HCT116 (cell line): ENCODE results near the gene ACOX3. TPM values are rescaled to one million over a fixed set of nuclear protein-coding genes. Genes with fewer than 3 reads are reported as not detected.

ENCODE experiments used
- ATAC-seq: fragments of 200-7000 bp; cut with Tn5 transposase; 2 replicates; pipeline ENCODE4 v1.9.1; 2020; ENCODE audit warnings: mild to moderate bottlenecking, moderate library complexity
- BruUV-seq: library from RNA; stranded (reverse); fragments of 400-500 nt; replicated peaks from 2 replicates; lab custom pipeline; 2021; lab: Mats Ljungman, UMichigan
- CTCF ChIA-PET: fragments of 300-600 bp; sonication (Branson Sonifier 250); formaldehyde crosslinking; loops from one replicate; lab custom pipeline; 2021; ENCODE audit warnings: antibody characterized with exemption; lab: Charles Lee
- POLR2A ChIA-PET: fragments of 300-600, 350-600 bp; sonication (Branson Sonifier 250); formaldehyde crosslinking; loops from one replicate; lab custom pipeline; 2021; ENCODE audit warnings: antibody characterized with exemption; lab: Charles Lee
- RAD21 ChIA-PET, 2 experiments: fragments of 300-600 bp; sonication (Branson Sonifier 250); formaldehyde crosslinking; loops; one replicate each; lab custom pipeline; 2023; ENCODE audit warnings: low total read pairs in 2 of 2; ENCODE audit not compliant: uncharacterized antibody in 2 of 2, unreplicated experiment in 2 of 2, low non-redundant PET in 1 of 2; lab: Charles Lee
- DNase-seq: peaks from one replicate; pipeline ENCODE4 v3.0.0-alpha.2; 2010; ENCODE audit warnings: low read depth, low spot score
- H2AFZ ChIP-seq: fragments of 200-600 bp; shearing (Covaris generic), sonication (generic); 2 replicates; pipeline ENCODE4 v1.6.1; 2017; ENCODE audit warnings: low read depth, mixed run types, mixed read lengths, antibody characterized with exemption, low read length; ENCODE audit not compliant: poor library complexity, severe bottlenecking
- H3K27ac ChIP-seq: 2 replicates; pipeline ENCODE4 v1.5.1; 2012; ENCODE audit warnings: low read depth, low read length
- H3K27me3 ChIP-seq: fragments of 200-600 bp; sonication (generic); 2 replicates; pipeline ENCODE4 v1.6.1; 2016; ENCODE audit warnings: mixed run types, low read length, mixed read lengths; ENCODE audit not compliant: insufficient read depth
- H3K36me3 ChIP-seq, 2 experiments: fragments of 200-500 bp in 1 of 2; fragments of 200-600 bp in 1 of 2; sonication (Bioruptor generic) in 1 of 2; sonication (generic) in 1 of 2; 2 replicates each; pipeline versions ENCODE4 v1.5.1 to v1.6.1; 2014 to 2016; ENCODE audit warnings: low read length in 2 of 2, inconsistent platforms in 1 of 2, mixed read lengths in 1 of 2, mixed run types in 1 of 2; ENCODE audit not compliant: insufficient read depth in 2 of 2, control insufficient read depth in 1 of 2
- H3K4me1 ChIP-seq, 2 experiments: fragments of 200-600 bp in 1 of 2; sonication (generic) in 1 of 2; 2 replicates each; pipeline versions ENCODE4 v1.5.1 to v1.6.1; 2012 to 2017; ENCODE audit warnings: low read length in 2 of 2, inconsistent platforms in 1 of 2, mild to moderate bottlenecking in 1 of 2, mixed read lengths in 1 of 2, mixed run types in 1 of 2, moderate library complexity in 1 of 2; ENCODE audit not compliant: insufficient read depth in 2 of 2, control insufficient read depth in 1 of 2
- H3K4me2 ChIP-seq: fragments of 200-600 bp; sonication (generic); 2 replicates; pipeline ENCODE4 v1.6.1; 2017; ENCODE audit warnings: mixed run types, low read length, mixed read lengths
- H3K4me3 ChIP-seq, 2 experiments: fragments of 200-600 bp in 1 of 2; sonication (generic) in 1 of 2; replicated peaks in 1 of 2; 2 replicates each; pipeline ENCODE4 v1.5.1; 2011 to 2016; ENCODE audit warnings: low read length in 2 of 2, control low read depth in 1 of 2, low read depth in 1 of 2, mild to moderate bottlenecking in 1 of 2, mixed read lengths in 1 of 2, mixed run types in 1 of 2
- H3K79me2 ChIP-seq: fragments of 200-600 bp; sonication (generic); 2 replicates; pipeline ENCODE4 v1.6.1; 2017; ENCODE audit warnings: mild to moderate bottlenecking, mixed run types, low read length, moderate library complexity, mixed read lengths; ENCODE audit not compliant: insufficient read depth
- H3K9ac ChIP-seq: fragments of 200-600 bp; sonication (generic); 2 replicates; pipeline ENCODE4 v1.6.1; 2016; ENCODE audit warnings: low read length, mixed read lengths
- H3K9me2 ChIP-seq: fragments of 200-600 bp; sonication (generic), shearing (Covaris generic); 2 replicates; pipeline ENCODE4 v1.6.1; 2017; ENCODE audit warnings: mixed run types, mild to moderate bottlenecking, moderate library complexity; ENCODE audit not compliant: insufficient read depth
- H3K9me3 ChIP-seq, 2 experiments: fragments of 200-500 bp in 1 of 2; fragments of 200-600 bp in 1 of 2; sonication (Bioruptor generic) in 1 of 2; sonication (generic) in 1 of 2; 2 replicates each; pipeline ENCODE4 v1.6.1; 2014 to 2017; ENCODE audit warnings: low read length in 2 of 2, mixed read lengths in 2 of 2, inconsistent platforms in 1 of 2, low read depth in 1 of 2, mild to moderate bottlenecking in 1 of 2, mixed run types in 1 of 2, moderate library complexity in 1 of 2; ENCODE audit not compliant: control insufficient read depth in 1 of 2, insufficient read depth in 1 of 2
- H4K20me1 ChIP-seq: fragments of 200-600 bp; sonication (generic), shearing (Covaris generic); 2 replicates; pipeline ENCODE4 v1.6.1; 2017; ENCODE audit warnings: mixed run types, mild to moderate bottlenecking, moderate library complexity; ENCODE audit not compliant: insufficient read depth
- ATF3 ChIP-seq: IDR thresholded peaks from 2 replicates; pipeline ENCODE4 v1.6.1; 2012
- CBX3 ChIP-seq: IDR thresholded peaks from 2 replicates; pipeline ENCODE4 v1.6.1; 2012; ENCODE audit warnings: low read depth
- CEBPB ChIP-seq: IDR thresholded peaks from 2 replicates; pipeline ENCODE4 v1.6.1; 2012; ENCODE audit warnings: low read depth
- EGR1 ChIP-seq: IDR thresholded peaks from 2 replicates; pipeline ENCODE4 v1.6.1; 2012; ENCODE audit warnings: low read depth
- EZH2 ChIP-seq: fragments of 200-600 bp; sonication (generic); IDR thresholded peaks from 2 replicates; pipeline ENCODE4 v1.6.1; 2017; ENCODE audit warnings: antibody characterized with exemption, mixed run types
- FOSL1 ChIP-seq: IDR thresholded peaks from 2 replicates; pipeline ENCODE4 v1.6.1; 2012; ENCODE audit warnings: low read depth
- JUND ChIP-seq: IDR thresholded peaks from 2 replicates; pipeline ENCODE4 v1.6.1; 2012
- MAX ChIP-seq: IDR thresholded peaks from 2 replicates; pipeline ENCODE4 v1.6.1; 2012
- POLR2A ChIP-seq: IDR thresholded peaks from 2 replicates; pipeline ENCODE4 v1.7.0; 2011; ENCODE audit warnings: borderline replicate concordance; ENCODE audit not compliant: insufficient read depth, insufficient read length; ENCODE audit errors: extremely low read depth
- POLR2AphosphoS5 ChIP-seq: IDR thresholded peaks from 2 replicates; pipeline ENCODE4 v1.6.1; 2011; ENCODE audit warnings: mild to moderate bottlenecking, low read depth, low read length, moderate library complexity
- RAD21 ChIP-seq: IDR thresholded peaks from 2 replicates; pipeline ENCODE4 v1.6.1; 2012; ENCODE audit warnings: low read depth, mild to moderate bottlenecking
- REST ChIP-seq: IDR thresholded peaks from 2 replicates; pipeline ENCODE4 v1.6.1; 2012; ENCODE audit warnings: low read depth
- SP1 ChIP-seq: IDR thresholded peaks from 2 replicates; pipeline ENCODE4 v1.6.1; 2012; ENCODE audit warnings: low read depth
- SRF ChIP-seq: IDR thresholded peaks from 2 replicates; pipeline ENCODE4 v1.6.1; 2012; ENCODE audit warnings: low read depth
- TCF7L2 ChIP-seq: IDR thresholded peaks from 2 replicates; pipeline ENCODE4 v1.7.0; 2011; ENCODE audit warnings: borderline replicate concordance, inconsistent platforms; ENCODE audit not compliant: insufficient read depth, insufficient read length; ENCODE audit errors: extremely low read depth
- YY1 ChIP-seq: IDR thresholded peaks from 2 replicates; pipeline ENCODE4 v1.6.1; 2011; ENCODE audit warnings: low read length, low read depth, moderate library complexity, mild to moderate bottlenecking; ENCODE audit not compliant: insufficient replicate concordance; ENCODE audit errors: extremely low read depth
- ZFX ChIP-seq: fragments of 450-650 bp; IDR thresholded peaks from 2 replicates; pipeline ENCODE4 v1.6.1; 2017
- ZNF274 ChIP-seq: fragments of 200-500 bp; sonication (Bioruptor generic); IDR thresholded peaks from 2 replicates; pipeline ENCODE4 v1.6.1; 2014; ENCODE audit warnings: mild to moderate bottlenecking, low read depth, low read length, inconsistent platforms
- intact Hi-C: fragments of 100-400 bp; cut with micrococcal nuclease; formaldehyde crosslinking; loops from 2 replicates; pipeline ENCODE4 v1.10.0; 2022
- total RNA-seq: library from RNA; stranded (reverse); gene quantifications from one replicate; pipeline ENCODE4 v1.2.1, GENCODE V29; 2021; ENCODE audit not compliant: unreplicated experiment
- TF ChIP-seq, protein P1 (sequence below): IDR thresholded peaks from 2 replicates; pipeline ENCODE4 v1.6.1; 2011; ENCODE audit warnings: mild to moderate bottlenecking, low read length, moderate library complexity; ENCODE audit not compliant: insufficient replicate concordance; ENCODE audit errors: extremely low read depth
- TF ChIP-seq, protein P2 (sequence below), 3 experiments: fragments of 200-600 bp in 1 of 3; sonication (generic) in 1 of 3; IDR thresholded peaks in 2 of 3; conservative IDR thresholded peaks in 1 of 3; 2 replicates each; pipeline ENCODE4 v1.5.1; 2012 to 2017; ENCODE audit warnings: low read depth in 2 of 3, low read length in 2 of 3, antibody characterized with exemption in 1 of 3, borderline replicate concordance in 1 of 3, control low read depth in 1 of 3, mild to moderate bottlenecking in 1 of 3, mixed read lengths in 1 of 3, mixed run types in 1 of 3, moderate library complexity in 1 of 3; ENCODE audit not compliant: insufficient read depth in 1 of 3

Gene ACOX3
- total RNA-seq, 1 experiment from 2014 or later, result 16.9 TPM

GRCh38 chr4:8329560-8329858 is 111.0 kb downstream of the ACOX3 start:
- Histone ChIP-seq H4K20me1 (no peaks in the 10 kb centered on the region), H3K9me3 (no peaks in the 10 kb centered on the region), H3K27ac (no peak overlapping the region), H3K4me2 (no peak overlapping the region), H3K36me3 (no peaks in the 10 kb centered on the region), H3K4me3 (no peak overlapping the region), H2AFZ (no peak overlapping the region), H3K79me2 (no peaks in the 10 kb centered on the region), H3K9ac (no peak overlapping the region), H3K27me3 (no peaks in the 10 kb centered on the region), H3K4me1 (no peaks in the 10 kb centered on the region), H3K9me2 (no peaks in the 10 kb centered on the region)
- ChIA-PET POLR2A (no interaction called here), RAD21 (no interaction called here), CTCF (no interaction called here)
- DNase-seq (no peak), ATAC-seq (no peak)
- intact Hi-C loops, result no loop called here
- no TSS peak for BruUV-seq
- no peak for TF ChIP-seq POLR2A
- no peak for TF ChIP-seq SRF
- TF ChIP-seq MAX, result no peak
- TF ChIP-seq YY1, result no peak
- no peak for TF ChIP-seq CEBPB
- TF ChIP-seq ZFX, result no peak
- no peak for TF ChIP-seq EGR1
- TF ChIP-seq SP1, result no peak
- TF ChIP-seq CBX3, result no peak
- TF ChIP-seq ATF3, result no peak
- TF ChIP-seq ZNF274, result no peak
- TF ChIP-seq, protein P1, sequence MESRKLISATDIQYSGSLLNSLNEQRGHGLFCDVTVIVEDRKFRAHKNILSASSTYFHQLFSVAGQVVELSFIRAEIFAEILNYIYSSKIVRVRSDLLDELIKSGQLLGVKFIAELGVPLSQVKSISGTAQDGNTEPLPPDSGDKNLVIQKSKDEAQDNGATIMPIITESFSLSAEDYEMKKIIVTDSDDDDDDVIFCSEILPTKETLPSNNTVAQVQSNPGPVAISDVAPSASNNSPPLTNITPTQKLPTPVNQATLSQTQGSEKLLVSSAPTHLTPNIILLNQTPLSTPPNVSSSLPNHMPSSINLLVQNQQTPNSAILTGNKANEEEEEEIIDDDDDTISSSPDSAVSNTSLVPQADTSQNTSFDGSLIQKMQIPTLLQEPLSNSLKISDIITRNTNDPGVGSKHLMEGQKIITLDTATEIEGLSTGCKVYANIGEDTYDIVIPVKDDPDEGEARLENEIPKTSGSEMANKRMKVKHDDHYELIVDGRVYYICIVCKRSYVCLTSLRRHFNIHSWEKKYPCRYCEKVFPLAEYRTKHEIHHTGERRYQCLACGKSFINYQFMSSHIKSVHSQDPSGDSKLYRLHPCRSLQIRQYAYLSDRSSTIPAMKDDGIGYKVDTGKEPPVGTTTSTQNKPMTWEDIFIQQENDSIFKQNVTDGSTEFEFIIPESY, result no peak
- no peak for TF ChIP-seq REST
- no peak for TF ChIP-seq TCF7L2
- no peak for TF ChIP-seq POLR2AphosphoS5
- no peak for TF ChIP-seq EZH2
- TF ChIP-seq, protein P2, sequence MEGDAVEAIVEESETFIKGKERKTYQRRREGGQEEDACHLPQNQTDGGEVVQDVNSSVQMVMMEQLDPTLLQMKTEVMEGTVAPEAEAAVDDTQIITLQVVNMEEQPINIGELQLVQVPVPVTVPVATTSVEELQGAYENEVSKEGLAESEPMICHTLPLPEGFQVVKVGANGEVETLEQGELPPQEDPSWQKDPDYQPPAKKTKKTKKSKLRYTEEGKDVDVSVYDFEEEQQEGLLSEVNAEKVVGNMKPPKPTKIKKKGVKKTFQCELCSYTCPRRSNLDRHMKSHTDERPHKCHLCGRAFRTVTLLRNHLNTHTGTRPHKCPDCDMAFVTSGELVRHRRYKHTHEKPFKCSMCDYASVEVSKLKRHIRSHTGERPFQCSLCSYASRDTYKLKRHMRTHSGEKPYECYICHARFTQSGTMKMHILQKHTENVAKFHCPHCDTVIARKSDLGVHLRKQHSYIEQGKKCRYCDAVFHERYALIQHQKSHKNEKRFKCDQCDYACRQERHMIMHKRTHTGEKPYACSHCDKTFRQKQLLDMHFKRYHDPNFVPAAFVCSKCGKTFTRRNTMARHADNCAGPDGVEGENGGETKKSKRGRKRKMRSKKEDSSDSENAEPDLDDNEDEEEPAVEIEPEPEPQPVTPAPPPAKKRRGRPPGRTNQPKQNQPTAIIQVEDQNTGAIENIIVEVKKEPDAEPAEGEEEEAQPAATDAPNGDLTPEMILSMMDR (IDR thresholded peaks at IDR 0.05 in 2 of 3, conservative IDR thresholded peaks at IDR 0.05 in 1 of 3; ENCODE audit: borderline replicate concordance in 1 of 3, insufficient read depth in 1 of 3, low read depth in 2 of 3, low read length in 2 of 3), result no peak
- no peak for TF ChIP-seq RAD21
- TF ChIP-seq FOSL1, result no peak
- no peak for TF ChIP-seq JUND
